AG04449 (cell line): ENCODE measurements around the gene AGPS.

Experiments
- CTCF ChIA-PET: fragments of 350-600 bp; formaldehyde crosslinking; extraction: SDS; loops from one replicate; lab custom pipeline; 2021; ENCODE audit warnings: antibody characterized with exemption; lab: Yijun Ruan, JAX
- POLR2A ChIA-PET: fragments of 400-600, 350-600 bp; formaldehyde crosslinking; extraction: SDS; loops from one replicate; lab custom pipeline; 2020; ENCODE audit warnings: antibody characterized with exemption, inconsistent platforms; lab: Yijun Ruan, JAX
- DNase-seq: peaks from one replicate; pipeline ENCODE4 v3.0.0-alpha.2; 2010; ENCODE audit warnings: low read depth, low spot score
- H3K4me3 ChIP-seq: 2 replicates; pipeline ENCODE4 v1.5.1; 2011; ENCODE audit warnings: low read depth, mild to moderate bottlenecking, control low read depth, low read length
- TF ChIP-seq, protein P1 (sequence below): IDR thresholded peaks from one replicate; pipeline ENCODE4 v1.5.1; 2011; ENCODE audit warnings: mild to moderate bottlenecking, moderate library complexity, low read length, control low read depth, inconsistent platforms; ENCODE audit not compliant: insufficient read depth; ENCODE audit errors: missing control alignments

The AGPS gene

DNA sequence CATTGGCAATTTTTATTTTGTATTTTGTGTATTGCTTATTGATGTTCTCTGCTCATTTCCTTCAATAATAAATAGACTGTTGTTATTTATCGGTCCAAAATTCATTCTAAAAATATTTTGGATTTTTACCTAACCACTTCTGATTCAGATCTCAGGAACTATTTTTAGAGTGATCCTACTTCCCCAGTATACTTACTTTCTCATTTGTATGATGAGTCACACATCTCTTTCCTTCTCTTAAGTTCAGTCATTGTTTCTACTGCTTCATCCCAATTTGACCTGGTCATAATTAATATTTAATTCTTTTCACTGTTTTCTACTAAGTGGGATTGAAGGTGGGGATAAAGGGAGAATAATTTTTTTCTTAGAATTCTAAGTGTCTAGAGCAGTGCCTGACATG, 75.1 kb downstream of the AGPS start:
- ChIA-PET CTCF (interaction anchor here (1.8 kb wide), 1 partner anchor 129 kb away, joined by 4 read pairs; no protein-coding TSS in a partner anchor), POLR2A (no interaction called here)
- TF ChIP-seq, protein P1, sequence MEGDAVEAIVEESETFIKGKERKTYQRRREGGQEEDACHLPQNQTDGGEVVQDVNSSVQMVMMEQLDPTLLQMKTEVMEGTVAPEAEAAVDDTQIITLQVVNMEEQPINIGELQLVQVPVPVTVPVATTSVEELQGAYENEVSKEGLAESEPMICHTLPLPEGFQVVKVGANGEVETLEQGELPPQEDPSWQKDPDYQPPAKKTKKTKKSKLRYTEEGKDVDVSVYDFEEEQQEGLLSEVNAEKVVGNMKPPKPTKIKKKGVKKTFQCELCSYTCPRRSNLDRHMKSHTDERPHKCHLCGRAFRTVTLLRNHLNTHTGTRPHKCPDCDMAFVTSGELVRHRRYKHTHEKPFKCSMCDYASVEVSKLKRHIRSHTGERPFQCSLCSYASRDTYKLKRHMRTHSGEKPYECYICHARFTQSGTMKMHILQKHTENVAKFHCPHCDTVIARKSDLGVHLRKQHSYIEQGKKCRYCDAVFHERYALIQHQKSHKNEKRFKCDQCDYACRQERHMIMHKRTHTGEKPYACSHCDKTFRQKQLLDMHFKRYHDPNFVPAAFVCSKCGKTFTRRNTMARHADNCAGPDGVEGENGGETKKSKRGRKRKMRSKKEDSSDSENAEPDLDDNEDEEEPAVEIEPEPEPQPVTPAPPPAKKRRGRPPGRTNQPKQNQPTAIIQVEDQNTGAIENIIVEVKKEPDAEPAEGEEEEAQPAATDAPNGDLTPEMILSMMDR = no peak
- no peak for DNase-seq
- no peak overlapping the region for H3K4me3 ChIP-seq

DNA sequence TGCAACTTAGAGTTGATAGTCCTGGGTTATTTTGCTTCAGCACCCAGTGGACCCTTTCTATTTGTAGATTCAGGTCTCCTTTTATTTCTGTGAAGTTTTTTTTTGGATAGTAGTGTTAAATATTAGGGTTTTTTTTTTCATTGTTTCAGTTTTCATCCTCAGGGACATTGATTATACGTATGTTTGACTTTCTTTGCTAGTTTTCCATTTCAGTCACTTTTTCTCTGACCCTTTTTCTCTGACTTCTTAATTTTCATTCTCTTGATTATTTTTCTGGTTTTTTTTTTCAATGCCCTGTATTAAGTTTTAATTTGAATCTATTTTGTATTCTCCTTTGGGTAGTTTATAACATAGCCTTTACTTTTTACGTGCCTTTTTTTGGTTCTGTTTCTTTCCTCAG, 79.4 kb downstream of the AGPS start:
- TF ChIP-seq, protein P1 = no peak
- DNase-seq = no peak
- H3K4me3 ChIP-seq = no peak overlapping the region
- CTCF ChIA-PET = interaction anchor here (2.1 kb wide), 1 partner anchor 18 kb away, joined by 6 read pairs; no protein-coding TSS in a partner anchor
- POLR2A ChIA-PET = no interaction called here

DNA sequence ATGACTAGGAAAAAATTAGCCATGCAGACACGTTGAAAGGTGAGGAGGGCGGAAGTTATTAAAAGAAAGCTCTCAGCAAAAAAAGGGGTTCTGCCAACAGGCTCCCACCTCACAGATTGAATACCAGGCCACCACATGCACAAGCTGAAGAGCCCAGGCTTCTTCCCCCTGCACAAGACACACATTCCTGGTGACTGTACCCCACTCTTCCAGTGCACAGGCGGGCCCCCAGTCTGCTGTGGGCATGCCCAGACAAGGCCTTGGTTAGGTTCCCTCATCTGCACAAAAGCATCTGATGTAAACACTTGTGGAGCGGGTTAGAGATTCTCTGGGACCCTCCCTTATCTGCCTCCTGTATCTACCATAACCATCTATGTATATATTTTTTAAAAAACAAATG, 81.7 kb downstream of the AGPS start:
- CTCF ChIA-PET = interaction anchor here (1.1 kb wide), 1 partner anchor 16 kb away, joined by 5 read pairs; no protein-coding TSS in a partner anchor
- POLR2A ChIA-PET = no interaction called here
- H3K4me3 ChIP-seq = no peak overlapping the region
- no peak for DNase-seq
- TF ChIP-seq, protein P1 = no peak

DNA sequence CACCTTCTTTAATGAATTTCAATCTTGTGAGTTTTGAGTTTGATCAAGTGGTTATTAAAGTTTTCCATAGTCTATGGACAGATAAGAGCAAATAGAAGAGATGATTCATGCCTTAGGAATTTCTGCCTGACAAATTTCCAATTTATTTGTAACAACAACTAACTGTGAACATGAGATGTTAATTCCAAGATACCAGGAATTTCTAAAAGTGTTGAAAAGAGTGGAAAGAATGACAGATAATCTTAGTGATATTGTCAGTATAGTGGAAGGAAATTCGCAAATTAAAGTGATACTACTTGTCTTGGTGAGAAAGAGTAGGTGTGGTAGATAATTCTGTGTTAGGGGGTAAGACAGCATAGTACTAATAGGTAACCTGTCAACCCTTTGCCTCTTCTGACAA, 82.4 kb downstream of the AGPS start:
- TF ChIP-seq, protein P1 = no peak
- no peak overlapping the region for H3K4me3 ChIP-seq
- ChIA-PET CTCF (no interaction called here), POLR2A (no interaction called here)
- DNase-seq = no peak

DNA sequence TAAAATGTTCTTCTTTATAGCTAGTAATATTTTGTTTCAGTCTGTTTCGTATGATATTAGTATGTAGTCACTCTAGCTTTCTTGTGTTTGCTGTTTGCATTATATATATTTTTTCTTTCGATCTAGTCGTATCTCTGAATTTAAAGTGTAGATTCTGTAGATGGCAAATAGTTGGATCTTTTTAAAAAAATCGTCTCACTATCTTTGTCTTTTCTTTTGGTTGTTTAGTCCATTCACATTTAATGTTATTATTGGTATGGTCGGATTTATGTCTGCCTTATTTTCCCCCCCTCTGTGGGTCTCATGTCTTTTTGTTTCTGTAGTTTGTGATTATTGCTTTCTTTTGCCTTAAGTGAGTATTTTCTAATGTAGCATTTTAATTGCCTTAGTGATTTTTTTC, 84.3 kb downstream of the AGPS start:
- POLR2A ChIA-PET = no interaction called here
- TF ChIP-seq, protein P1 = no peak
- H3K4me3 ChIP-seq = no peak overlapping the region
- CTCF ChIA-PET = no interaction called here
- no peak for DNase-seq

DNA sequence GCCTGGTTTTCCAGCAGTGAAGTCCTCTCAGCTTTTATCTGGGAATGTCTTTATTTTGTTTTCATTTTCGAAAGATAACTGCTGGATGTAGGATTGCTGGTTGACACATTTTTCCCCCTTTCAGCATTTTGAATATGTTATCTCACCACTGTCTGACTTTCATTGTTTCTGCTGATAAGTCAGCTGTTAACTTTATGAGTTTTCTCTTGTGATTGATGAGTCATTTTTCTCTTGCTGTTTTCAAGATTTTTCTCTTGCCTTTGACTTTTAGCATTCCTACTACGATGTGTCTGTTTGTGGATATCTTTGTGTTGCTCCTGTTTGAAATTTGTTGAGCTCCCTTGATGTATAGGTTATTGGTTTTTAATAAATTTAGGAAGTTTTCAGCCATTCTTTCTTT, 85.5 kb downstream of the AGPS start:
- DNase-seq = no peak
- ChIA-PET CTCF (interaction anchor here (0.7 to 4.4 kb wide), 2 partner anchors 12 to 313 kb away, joined by 3 to 22 read pairs; no protein-coding TSS in a partner anchor), POLR2A (no interaction called here)
- TF ChIP-seq, protein P1 = no peak
- no peak overlapping the region for H3K4me3 ChIP-seq
